C4-2B (cell line): ENCODE results near the gene COL4A2.

Experiments
- CTCF ChIP-seq: fragments of 450-650 bp; conservative IDR thresholded peaks from 2 replicates; pipeline ENCODE4 v1.5.1; 2017; ENCODE audit warnings: mild to moderate bottlenecking
- ZFX ChIP-seq: fragments of 450-650 bp; IDR thresholded peaks from 2 replicates; pipeline ENCODE4 v1.6.1; 2017

GRCh38 chr13:110496281-110496680 lies 189.2 kb downstream of the COL4A2 start:
- TF ChIP-seq CTCF (no peak), ZFX (no peak)
